ENCODE results near the gene CYFIP1. TPM values are rescaled to one million over a fixed set of nuclear protein-coding genes. Genes with fewer than 3 reads are reported as not detected.
A peak's percentile ranks its signal among the peaks of the same experiment; 100 is the strongest.

CYFIP1 gene
- total RNA-seq (10 to 100 TPM; 23.3 to 43.0 (median 28.8) TPM), polyA plus RNA-seq (10 to 100 TPM in 2 of 3 donors, 1 to 10 TPM in 1; 9.1 to 17.8 (median 10.0) TPM)
- long read RNA-seq, donor 1, full-length matches to known transcripts = 12 of 26 reads
- long read RNA-seq, donor 1, partial matches to known transcripts = 11 of 26 reads
- long read RNA-seq, donor 1, other reads (novel, unspliced or antisense) = 3 of 26 reads
- long read RNA-seq, donor 2, full-length matches to known transcripts = 23 of 44 reads
- long read RNA-seq, donor 2, partial matches to known transcripts = 15 of 44 reads
- long read RNA-seq, donor 2, other reads (novel, unspliced or antisense) = 6 of 44 reads

- H3K27me3 ChIP-seq (ENCODE audit: insufficient read depth in 3 of 3, low read length in 2 of 3) = no peaks in the 10 kb centered on the region
- ATAC-seq (peak; percentile 86 to 93 (median 92)), DNase-seq (peak; percentile 88 to 91)
- 0 to 1% (median 1%) methylated on average over 34 to 93 of the region's 93 CpGs for WGBS, 3 donors
- peak within 1 kb of the TSS; percentile 64 for H3K27ac ChIP-seq
- H3K36me3 ChIP-seq (ENCODE audit: insufficient read depth in 1 of 2, low read depth in 1 of 2) = no peaks in the 10 kb centered on the region
- peaks cover 6% of the 10 kb centered on the region for H3K4me1 ChIP-seq
- peak within 1 kb of the TSS; percentile 89 for H3K4me3 ChIP-seq
- intact Hi-C loops (cut with DNase I) = loop anchor here in 1 of 2 donors (10.0 kb wide), 1 partner anchor 54 kb away; the partner anchor contains the start of gene TUBGCP5
- TF ChIP-seq, protein P1, sequence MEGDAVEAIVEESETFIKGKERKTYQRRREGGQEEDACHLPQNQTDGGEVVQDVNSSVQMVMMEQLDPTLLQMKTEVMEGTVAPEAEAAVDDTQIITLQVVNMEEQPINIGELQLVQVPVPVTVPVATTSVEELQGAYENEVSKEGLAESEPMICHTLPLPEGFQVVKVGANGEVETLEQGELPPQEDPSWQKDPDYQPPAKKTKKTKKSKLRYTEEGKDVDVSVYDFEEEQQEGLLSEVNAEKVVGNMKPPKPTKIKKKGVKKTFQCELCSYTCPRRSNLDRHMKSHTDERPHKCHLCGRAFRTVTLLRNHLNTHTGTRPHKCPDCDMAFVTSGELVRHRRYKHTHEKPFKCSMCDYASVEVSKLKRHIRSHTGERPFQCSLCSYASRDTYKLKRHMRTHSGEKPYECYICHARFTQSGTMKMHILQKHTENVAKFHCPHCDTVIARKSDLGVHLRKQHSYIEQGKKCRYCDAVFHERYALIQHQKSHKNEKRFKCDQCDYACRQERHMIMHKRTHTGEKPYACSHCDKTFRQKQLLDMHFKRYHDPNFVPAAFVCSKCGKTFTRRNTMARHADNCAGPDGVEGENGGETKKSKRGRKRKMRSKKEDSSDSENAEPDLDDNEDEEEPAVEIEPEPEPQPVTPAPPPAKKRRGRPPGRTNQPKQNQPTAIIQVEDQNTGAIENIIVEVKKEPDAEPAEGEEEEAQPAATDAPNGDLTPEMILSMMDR (IDR thresholded peaks at IDR 0.05) = no peak
- no peaks in the 10 kb centered on the region for H3K9me3 ChIP-seq
These were observed at the start of gene CYFIP1 for GRCh38 chr15:22980189-22981050. Gene CYFIP1, minus strand, starts transcription at chr15:22980368. Its CDS starts 33,083 bp downstream, at chr15:22947285.

DNA sequence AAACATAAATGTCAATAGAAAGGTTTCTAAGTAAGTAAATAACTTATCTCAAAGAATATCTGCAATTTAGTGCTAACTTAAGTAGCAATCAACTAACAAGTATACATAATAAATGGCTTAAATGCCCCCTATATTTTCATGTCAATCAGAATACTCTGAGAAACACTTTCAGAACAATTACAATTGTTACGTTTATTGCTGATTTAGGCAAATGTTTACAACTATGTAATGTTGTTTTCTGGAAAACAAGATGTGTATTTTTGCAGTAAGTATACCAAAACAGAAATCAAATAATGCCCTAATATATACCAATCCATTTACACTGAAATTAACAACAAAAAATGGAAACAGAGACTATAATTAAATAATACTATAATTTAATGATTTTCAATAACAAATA lies 46.0 kb upstream of the CYFIP1 start:
- no peaks in the 10 kb centered on the region for H3K9me3 ChIP-seq
- WGBS, 3 donors = 87 to 93% (median 92%) methylated on average over 1 of the region's 1 CpG
- H3K27ac ChIP-seq = no peak overlapping the region
- no peak overlapping the region for H3K4me3 ChIP-seq
- DNase-seq (no peak), ATAC-seq (no peak)
- intact Hi-C loops (cut with DNase I) = no loop called here
- H3K36me3 ChIP-seq (ENCODE audit: insufficient read depth in 1 of 2, low read depth in 1 of 2) = peaks cover 14 to 100% of the 10 kb centered on the region in 2 donors
- no peaks in the 10 kb centered on the region for H3K4me1 ChIP-seq
- TF ChIP-seq, protein P1 (IDR thresholded peaks at IDR 0.05) = no peak
- no peaks in the 10 kb centered on the region for H3K27me3 ChIP-seq (ENCODE audit: insufficient read depth in 3 of 3, low read length in 2 of 3)

GRCh38 chr15:23022156-23022555 lies 42.0 kb upstream of the CYFIP1 start:
- intact Hi-C loops (cut with DNase I) = no loop called here
- ATAC-seq (no peak), DNase-seq (no peak)
- no peak overlapping the region for H3K27ac ChIP-seq
- 94 to 98% (median 94%) methylated on average over 2 of the region's 2 CpGs for WGBS, 3 donors
- no peak overlapping the region for H3K4me3 ChIP-seq
- TF ChIP-seq, protein P1 (IDR thresholded peaks at IDR 0.05) = no peak
- no peaks in the 10 kb centered on the region for H3K4me1 ChIP-seq
- peaks cover 8 to 100% of the 10 kb centered on the region in 2 donors for H3K36me3 ChIP-seq (ENCODE audit: insufficient read depth in 1 of 2, low read depth in 1 of 2)
- no peaks in the 10 kb centered on the region for H3K9me3 ChIP-seq
- no peaks in the 10 kb centered on the region for H3K27me3 ChIP-seq (ENCODE audit: insufficient read depth in 3 of 3, low read length in 2 of 3)

GRCh38 chr15:23014394-23015000 lies 34.3 kb upstream of the CYFIP1 start:
- Histone ChIP-seq H3K4me1 (no peaks in the 10 kb centered on the region), H3K9me3 (no peaks in the 10 kb centered on the region), H3K4me3 (no peak overlapping the region), H3K27me3 (ENCODE audit: insufficient read depth in 3 of 3, low read length in 2 of 3) (no peaks in the 10 kb centered on the region), H3K36me3 (ENCODE audit: insufficient read depth in 1 of 2, low read depth in 1 of 2) (peaks cover 10 to 92% of the 10 kb centered on the region in 2 donors), H3K27ac (no peak overlapping the region)
- ATAC-seq (no peak), DNase-seq (no peak)
- intact Hi-C loops (cut with DNase I) = no loop called here
- TF ChIP-seq, protein P1 (IDR thresholded peaks at IDR 0.05) = no peak
- WGBS, 3 donors = 95 to 100% (median 96%) methylated on average over 3 of the region's 3 CpGs
